Stimulated activated CD4-positive, alpha-beta T cell treated with anti-CD3 and anti-CD28 coated beads, TNF-alpha, amount 100 ng/mL, for 48 hours (primary cell): Measurements from ENCODE around the gene INO80.

Experiments
- DNase-seq, 3 donors: peaks; one replicate each; pipeline ENCODE4 v3.0.0-alpha.2; 2020; ENCODE audit warnings: low read depth in 3 of 3

Gene INO80

GRCh38 chr15:40951764-40952163, 164.3 kb downstream of the INO80 start:
- no peak for DNase-seq

DNA sequence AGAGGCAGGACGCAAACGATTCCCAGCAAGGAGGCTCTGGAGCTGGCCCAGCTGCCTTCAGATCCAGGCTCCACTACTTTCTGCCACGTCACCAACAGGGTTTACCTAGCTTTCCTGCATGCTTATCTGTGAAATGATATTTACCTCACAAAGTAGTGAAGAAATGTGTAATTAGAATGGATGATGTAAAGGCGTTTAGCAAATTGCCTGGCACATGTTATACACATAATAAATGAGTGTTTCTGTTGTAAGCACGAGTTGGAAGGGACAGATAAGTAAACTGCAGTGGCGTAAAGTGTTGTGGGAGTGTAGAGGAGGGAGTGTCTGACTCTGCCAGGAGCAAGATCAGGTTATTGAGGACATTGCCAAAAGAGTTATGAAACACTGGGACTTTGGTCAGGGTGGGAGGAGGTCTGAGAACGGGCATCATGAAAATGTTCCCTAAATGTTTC, 166.3 kb downstream of the INO80 start:
- DNase-seq = no peak

DNA sequence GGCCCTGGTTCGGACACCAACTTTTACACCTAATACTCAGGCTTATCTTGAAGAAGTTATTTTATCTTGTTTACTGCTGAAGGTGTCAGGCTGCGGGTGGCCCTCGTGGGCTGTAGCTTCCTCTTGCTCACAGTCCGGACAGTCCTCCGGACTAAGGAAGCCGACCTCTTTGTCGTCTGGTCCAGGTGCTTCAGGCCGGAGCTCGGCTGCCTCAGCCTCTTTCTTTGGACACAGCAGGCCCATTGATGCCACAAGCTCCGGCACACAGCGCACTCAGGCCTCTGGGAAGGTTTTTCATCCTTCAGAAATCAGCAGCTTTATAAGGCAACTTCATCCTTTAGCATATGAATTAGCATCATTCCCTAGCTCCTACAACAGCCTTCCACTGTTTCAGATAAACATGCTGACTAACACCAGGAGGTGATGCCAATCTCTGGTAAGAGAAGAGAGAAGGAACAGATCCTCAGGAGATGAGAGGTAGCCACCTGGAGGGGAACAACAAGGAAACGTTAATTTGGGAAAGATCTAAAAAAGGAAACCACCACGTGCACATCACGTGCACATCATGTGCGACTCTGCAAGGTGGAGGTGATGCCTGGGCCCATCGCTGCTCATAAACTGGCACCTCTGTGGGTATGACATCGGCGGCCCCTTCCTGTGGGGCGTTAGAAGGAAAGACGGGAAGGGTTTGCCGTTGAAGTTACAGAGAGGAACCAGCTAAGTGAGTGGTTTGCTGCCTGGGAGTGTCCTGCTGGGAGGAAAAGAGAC, 167.2 kb downstream of the INO80 start:
- no peak for DNase-seq

- no peak for DNase-seq
Measured at GRCh38 chr15:40944510-40945296, 171.4 kb downstream of the INO80 start.

- no peak for DNase-seq
Measured at GRCh38 chr15:40943764-40944365, 172.2 kb downstream of the INO80 start.

DNA sequence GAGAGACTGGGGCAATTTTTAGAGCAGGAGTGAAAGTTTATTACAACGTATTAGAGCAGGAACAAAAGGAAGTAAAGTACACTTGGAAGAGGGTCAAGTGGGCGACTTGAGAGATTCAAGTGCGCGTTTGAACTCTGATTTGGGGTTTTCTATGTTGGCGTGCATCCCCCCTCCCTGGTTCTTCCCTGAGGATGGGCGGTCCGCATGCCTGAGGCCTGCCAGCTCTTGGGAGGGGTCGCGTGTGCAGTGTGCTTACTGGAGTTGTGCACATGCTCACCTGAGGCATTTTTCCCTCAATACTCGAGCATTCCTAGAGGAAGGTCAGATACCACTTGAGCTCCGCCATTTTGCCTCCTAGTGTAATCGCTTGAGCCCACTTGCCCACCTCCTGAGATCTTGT, 173.2 kb downstream of the INO80 start:
- DNase-seq = no peak

GRCh38 chr15:40942337-40942854, 173.7 kb downstream of the INO80 start:
- no peak for DNase-seq

- DNase-seq = peak; percentile 37 to 63 (median 39)
Measured at GRCh38 chr15:40941528-40942336, 174.3 kb downstream of the INO80 start.

DNA sequence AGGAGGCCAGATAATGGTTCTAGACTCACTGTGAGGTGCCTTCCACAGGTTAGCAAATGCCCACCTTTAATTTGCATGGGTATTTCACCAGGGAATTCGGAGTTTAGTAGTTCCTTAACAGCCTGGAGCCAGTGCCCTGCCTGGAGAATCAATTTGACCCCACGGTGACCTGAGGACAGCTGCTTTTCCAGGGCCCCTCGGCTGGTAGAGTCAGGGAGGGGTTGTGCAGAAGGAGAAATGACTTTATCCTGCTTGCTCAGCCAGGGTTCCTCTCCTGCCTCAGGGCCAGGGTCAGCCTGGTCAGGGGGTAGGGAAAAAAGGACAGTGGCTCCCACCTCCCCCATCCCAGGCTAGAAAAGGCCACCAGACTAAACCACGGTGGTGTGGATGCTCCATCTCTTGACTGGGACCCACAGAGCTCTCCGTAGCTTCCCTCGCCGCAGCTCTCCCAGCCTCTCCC, 175.0 kb downstream of the INO80 start:
- DNase-seq = no peak

- DNase-seq = no peak
Measured at GRCh38 chr15:40940296-40940801, 175.7 kb downstream of the INO80 start.

DNA sequence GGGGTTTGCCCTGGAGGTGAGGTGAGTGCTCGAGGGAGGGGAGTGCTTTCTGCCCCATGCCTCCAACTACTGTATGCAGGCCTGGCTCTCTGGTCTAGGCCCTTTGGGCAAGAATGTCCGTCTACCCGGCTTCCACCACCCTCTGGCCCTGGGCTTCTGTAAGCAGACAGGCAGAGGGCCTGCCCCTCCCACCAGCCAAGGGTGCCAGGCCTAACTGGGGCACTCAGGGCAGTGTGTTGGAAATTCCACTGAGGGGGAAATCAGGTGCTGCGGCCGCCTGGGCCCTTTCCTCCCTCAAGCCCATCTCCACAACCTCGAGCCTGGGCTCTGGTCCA, 177.6 kb downstream of the INO80 start:
- DNase-seq = no peak

GRCh38 chr15:40937762-40938535, 178.1 kb downstream of the INO80 start:
- DNase-seq = no peak

GRCh38 chr15:40936709-40937666, 179.1 kb downstream of the INO80 start:
- DNase-seq = no peak

- DNase-seq = no peak
Measured at GRCh38 chr15:40936234-40936708, 179.8 kb downstream of the INO80 start.

GRCh38 chr15:40934457-40934856, 181.6 kb downstream of the INO80 start:
- DNase-seq = no peak

GRCh38 chr15:40933517-40933902, 182.6 kb downstream of the INO80 start:
- no peak for DNase-seq

GRCh38 chr15:40932649-40933516, 183.2 kb downstream of the INO80 start:
- no peak for DNase-seq

DNA sequence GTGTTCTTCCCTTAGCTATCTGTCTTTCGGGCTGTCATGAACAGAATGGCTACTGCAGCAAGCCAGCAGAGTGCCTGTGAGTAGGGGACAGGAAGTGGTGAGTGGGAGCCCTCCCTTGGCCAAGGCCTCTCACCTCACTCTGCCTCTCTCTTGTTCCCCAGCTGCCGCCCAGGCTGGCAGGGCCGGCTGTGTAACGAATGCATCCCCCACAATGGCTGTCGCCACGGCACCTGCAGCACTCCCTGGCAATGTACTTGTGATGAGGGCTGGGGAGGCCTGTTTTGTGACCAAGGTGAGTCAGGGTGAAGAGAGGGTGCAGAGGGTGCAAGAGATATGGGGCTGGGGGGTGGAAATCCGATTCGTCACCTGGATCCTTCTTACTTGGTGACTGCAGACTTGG, 183.9 kb downstream of the INO80 start:
- no peak for DNase-seq
